HG03108 (cell line): ENCODE measurements around the gene AASS.
"Not testable (repeated sequence)": the region's sequence is repeated elsewhere in the genome, so short reads cannot be mapped to it uniquely, and the experiment has no call there.

ENCODE experiments used
- ATAC-seq: cut with Tn5 transposase; IDR thresholded peaks from one replicate; pipeline ENCODE4 v1.9.1; 2021; ENCODE audit warnings: moderate library complexity; ENCODE audit not compliant: unreplicated experiment

AASS gene

DNA sequence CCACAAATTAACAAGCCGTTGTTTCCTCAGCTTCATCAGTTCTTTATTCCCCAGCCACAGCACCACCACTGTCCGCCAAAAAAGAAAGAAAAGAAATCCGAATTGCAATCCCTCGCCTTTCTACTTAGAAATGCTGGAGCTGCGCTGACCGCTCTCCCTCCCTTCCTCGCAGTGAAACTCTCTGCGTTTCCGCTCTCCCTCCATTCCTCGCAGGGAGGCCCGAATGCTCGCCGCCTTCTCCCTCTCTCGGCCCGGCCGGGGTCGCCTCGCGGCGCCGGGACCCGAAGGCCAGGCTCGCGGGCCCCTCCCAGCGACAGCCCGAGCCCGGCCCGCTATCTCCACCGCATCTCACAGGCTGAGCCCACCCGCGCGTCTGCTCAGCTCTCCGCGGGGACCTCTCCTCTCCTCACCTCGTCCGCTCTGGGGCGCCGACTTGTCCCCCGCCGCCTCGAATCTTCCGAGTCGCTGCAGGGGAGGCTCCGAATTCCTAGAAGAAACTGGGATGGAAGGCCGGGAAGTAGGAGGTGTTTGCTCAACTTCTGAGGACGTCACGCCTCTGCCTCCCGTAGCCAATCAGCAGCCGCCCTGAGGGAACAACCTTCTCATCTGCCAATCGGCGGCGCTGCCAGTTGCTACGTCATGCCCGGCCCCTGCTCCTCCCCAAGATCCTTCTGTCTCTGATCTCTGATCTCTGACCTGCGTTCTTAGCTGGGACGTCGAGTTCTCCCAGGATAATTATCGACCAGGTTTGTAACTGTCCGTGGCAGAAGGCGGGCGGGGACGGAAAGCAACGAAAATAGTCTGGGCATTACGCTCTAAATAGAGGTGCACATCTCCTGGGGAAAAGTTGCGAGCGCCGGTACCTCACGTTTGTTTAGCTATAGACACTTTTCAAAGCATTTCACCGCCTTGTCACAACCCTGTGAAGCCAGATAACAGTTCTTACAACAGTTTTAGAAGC lies at the start of gene AASS:
TSS of gene AASS (minus strand) at position 499 of the 961 bp plus-strand sequence. CDS start 10,523 bp downstream, outside the sequence.
- ATAC-seq: peak; percentile 100

DNA sequence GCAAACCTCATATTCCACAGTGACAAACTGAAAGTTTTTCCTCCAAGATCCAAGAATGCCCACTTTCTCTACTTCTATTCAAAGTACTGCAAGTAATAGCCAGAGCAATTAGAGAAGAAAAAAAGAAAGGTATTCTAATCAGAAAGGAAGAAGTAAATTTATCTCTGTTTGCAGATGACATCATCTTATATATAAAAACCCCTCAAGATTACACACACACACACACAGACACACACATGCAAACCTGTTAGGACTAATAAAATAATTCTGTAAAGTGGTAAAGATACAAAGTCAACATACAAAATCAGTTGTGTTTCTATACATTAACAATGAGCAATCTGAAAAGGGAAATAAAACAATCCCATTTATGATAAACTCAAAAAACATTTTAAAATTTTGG lies 44.7 kb upstream of the AASS start:
- no peak for ATAC-seq

DNA sequence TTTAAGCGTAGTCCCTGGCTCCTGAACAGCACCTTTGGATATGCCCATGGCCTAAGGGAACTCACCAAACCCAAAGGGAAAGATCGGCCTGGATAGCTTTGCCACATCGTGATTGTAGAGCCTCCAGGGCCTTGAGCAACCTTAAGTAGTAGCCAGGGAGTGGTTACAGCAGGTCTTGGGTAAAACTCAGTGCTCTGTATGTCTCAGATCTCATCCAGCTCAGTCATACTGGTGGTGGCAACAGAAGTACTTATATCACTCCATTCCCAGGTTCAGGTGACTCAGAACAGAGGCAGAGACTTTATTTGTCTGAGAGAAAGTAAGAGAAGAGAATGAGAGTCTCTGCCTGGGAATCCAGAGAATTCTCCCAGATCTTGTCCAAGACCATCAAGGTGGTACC lies 39.1 kb upstream of the AASS start:
- no peak for ATAC-seq

DNA sequence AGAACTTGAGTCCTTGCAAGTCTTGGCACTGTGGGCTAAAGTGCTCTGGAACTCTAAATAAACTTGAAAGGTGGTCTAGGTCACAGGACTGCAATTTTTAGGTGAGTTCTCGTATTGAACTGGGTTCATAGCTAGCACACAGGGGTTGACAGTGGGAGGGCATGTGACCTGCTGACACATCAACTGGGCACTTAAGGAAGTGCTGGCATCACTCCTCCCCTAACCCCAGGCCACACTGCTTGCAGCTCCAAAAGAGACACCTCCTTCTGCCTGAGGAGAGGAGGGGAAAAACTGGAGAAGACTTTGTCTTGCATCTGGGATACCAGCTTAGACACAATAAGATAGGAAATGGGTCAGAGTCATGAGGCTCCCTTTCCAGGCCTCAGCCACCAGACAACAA lies 38.0 kb upstream of the AASS start:
- ATAC-seq: no peak

DNA sequence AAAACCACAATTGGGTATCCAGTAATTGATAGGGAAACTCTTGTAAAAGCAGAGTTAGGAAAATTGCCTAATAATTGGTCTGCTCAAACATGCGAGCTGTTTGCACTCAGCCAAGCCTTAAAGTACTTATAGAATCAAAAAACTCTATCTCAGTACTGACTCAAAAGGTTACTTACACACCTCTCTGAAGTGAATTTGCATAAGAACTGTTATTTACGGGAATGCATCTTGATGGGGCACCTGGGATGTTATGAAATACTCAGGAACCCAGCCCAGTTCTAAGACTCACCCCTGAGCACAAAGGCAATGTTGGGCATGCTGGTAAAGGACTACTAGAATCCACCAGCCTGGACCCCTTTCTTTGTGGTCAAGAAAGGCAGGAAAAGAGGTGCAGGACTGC lies 28.1 kb upstream of the AASS start:
- ATAC-seq: not testable (repeated sequence)

DNA sequence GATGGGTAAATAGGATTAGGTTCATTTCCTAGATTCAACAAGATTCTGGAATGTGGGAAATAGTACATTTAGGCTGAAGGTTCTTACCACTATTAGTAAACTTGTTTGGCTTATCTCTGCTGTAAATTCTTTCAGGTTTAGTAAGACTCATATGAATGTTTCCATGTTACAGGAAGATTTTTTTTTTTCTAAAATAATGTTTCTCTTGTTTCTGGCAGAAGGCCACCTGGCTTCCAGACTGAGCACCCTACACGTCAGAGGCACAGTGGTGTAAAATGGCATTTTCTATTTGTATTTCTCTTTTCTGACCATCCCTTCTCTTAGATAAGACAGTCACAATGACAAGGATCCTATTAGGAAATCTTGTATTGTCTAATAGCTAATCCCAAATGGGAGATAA lies 22.7 kb upstream of the AASS start:
- ATAC-seq: no peak

DNA sequence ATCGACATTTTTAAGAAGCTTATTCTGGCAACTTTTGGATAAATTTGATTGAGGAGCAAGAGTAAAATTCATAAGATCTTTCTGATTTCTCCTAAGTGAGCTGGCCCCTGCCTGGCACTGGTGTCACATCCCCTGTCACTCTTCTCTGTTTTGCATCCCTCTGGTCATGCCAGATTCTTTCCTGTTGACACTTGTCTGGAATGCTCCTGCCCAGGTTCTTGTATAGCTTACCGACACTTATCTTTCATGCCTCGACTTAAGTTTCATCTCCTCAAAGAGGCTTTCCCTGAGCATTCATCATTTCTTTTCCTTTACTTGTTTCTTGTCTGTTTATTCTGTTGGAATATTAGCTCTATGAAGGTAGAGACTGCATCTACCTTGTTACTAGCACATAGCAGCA lies 22.2 kb upstream of the AASS start:
- ATAC-seq: no peak

DNA sequence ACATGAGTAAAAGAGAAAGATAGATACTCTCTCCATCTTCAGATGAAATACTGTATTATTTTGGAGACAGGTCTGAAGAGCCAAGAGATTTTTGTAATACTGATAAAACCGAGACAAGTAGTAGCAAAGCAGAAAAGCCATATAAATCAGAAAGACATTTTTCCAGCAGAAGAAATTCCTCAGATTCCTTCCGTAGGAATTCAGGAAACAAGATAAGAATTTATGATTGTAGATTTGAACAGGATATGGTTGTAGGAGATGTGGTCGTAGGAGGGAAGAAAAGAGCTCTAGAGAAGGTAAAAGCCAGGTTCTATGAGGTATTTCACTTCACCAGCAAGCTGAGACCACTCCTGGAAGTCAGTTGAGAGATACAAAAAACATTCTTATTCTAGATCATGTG lies 17.6 kb upstream of the AASS start:
- ATAC-seq: no peak

DNA sequence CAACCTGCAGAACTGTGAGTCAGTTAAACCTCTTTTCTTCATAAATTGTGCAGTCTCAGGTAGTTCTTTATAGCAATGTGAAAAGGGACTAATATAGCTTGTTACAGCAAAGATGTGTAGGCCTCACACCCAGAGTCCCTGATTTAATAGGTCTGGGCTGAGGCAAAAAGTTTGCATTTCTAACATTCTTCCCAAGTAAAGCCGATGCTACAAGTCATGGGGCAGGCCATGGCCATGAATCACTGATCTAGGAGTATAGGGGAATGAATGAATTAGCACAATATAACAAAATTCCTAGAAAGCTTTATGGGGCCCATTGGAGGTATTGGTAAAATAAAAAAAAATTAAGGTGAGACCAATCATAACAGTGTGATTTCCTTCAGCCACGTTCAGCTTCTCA lies 11.5 kb upstream of the AASS start:
- no peak for ATAC-seq

DNA sequence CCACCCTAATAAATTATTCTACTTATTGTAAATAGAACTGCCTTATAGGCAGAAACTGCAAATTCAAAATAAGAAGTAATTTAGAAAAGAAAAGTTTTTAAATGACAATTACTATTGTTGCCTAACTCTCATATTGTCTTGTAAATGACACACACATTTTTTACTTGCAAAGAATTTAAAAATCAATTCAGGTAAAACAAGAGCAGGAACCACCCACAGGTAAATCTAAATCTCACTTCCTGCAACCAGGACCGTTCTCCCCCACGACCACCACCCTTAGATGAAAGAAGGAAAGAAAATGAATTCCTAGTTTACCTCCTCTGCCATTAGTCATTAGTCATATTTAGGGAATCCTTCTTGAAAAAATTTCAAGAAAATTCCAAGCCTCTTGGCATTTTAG lies 4.8 kb upstream of the AASS start:
- no peak for ATAC-seq

DNA sequence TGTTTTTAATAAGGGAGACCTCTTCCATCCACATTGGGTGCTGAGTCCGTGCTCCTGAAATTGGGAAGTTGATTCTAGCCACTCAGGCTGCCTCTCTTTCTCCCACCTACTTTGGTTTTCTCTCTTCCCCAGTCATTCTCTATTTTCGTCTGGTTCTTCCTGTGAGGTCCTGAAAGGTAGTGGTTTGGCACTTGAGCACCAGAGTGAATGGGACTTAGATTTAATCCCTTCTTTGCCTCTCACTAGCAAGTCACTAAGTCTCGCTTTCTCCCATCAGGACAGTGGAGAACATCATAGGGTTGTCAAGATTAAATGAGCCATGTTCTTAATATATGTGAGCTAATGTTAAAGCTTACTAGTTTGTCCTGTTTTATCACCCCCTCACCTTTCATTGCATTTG lies 4.0 kb upstream of the AASS start:
- no peak for ATAC-seq

DNA sequence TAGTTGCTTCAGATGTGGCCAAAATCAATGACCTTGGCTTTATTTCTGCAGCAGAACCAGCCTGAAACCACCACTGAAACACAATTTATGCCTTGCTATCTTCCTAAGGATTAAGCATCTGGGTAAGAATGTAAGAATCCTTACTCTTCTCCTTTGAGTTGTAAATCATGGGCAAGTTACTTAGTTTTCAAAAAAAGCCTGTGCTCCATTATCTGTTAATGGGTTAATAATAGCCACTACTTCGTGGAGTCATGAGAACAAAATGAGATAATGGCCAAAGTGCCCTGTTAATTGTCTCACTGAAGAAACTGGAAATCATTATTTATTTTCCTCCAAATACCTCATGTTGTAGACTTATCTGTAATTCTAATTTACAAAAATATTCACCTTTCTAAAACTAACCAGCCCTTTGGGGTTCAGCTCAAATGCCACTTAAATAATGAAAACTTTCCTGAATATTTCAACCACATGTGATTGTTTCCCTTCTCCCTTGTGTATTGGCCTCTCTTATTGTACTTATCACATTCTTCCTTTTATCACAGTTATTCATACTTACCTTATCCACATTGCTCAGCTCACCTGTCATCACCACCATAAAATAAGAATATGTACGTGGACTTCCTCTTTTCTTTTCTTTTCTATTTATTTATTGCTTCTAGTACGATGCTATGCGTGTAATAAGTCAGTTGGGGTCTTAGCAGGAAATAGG lies 2.0 kb upstream of the AASS start:
- no peak for ATAC-seq

DNA sequence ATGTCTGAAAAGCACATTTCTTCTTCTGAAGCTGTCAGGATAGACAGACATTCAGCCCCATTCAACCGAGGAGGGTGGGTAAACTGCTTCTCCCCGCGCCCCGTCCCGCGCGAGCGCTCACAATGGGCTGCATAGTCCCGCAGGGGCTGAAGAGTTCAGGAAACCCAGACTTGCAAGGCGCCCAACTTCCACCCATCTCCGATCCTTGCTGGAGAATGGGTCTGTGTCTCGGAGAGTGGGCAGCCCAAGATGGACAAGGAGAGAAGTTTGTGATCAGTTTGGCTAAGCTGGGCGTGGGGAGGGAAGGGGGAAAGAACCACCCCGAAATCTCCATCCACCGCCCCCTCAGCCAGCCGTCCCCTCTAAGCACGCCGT lies 686 bp downstream of the AASS start:
- ATAC-seq: no peak

DNA sequence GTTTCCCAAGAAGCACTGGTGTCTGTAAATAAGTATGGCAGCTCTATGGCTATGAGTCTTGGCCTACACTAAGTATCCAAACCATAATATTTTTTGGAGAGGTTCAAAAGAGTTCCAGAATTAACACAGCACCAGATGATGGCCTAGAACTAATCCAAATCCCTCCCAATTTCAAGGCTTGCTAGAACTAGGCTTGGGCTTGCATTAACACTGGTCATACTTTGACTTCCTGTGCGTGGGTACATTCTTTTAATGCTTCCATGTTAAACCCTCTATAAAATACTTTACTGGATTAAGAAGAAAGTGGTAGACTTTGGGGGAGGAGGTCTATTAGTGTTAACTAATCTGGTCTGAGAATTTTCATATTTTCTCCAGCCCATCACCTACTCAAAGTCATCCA lies 3.1 kb downstream of the AASS start:
- ATAC-seq: no peak

DNA sequence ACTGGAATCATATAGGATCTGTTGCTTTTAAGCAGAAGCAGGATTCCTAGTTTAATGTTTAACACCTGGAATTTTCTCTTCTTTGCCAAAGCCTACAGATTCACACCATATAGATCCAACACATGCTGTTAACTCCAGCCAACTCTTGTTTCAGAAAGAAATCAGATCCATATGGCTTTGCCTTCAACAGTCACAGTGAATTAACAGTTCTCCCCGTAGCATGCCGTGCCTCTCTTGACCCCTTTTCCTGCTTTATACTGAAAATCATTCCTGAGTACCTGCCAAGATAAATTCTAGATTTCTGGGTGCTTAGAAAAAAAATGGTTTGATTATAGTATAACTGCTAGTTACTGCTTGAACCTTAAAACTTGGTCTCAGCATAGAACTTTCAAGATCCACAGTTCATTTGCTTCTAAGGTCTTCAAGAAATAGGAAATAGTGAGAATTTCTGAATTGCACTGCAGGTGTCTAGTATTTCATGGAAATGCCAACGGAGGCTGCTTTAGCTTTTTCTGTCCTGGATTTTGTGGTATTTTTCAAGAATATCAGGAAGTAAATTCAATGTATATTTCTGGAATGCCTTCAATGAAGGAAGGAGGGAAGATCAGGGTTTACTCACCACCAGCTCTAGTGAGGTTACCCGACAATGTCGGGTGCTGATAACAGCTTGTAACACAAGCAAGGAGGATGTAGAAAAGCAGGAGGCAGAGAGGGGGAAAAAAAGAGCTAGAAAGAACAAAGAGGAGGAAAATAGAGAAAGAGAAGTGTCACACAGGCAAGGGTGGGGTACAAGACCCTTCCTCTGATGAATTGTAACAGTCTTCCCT lies 6.6 kb downstream of the AASS start:
- no peak for ATAC-seq

DNA sequence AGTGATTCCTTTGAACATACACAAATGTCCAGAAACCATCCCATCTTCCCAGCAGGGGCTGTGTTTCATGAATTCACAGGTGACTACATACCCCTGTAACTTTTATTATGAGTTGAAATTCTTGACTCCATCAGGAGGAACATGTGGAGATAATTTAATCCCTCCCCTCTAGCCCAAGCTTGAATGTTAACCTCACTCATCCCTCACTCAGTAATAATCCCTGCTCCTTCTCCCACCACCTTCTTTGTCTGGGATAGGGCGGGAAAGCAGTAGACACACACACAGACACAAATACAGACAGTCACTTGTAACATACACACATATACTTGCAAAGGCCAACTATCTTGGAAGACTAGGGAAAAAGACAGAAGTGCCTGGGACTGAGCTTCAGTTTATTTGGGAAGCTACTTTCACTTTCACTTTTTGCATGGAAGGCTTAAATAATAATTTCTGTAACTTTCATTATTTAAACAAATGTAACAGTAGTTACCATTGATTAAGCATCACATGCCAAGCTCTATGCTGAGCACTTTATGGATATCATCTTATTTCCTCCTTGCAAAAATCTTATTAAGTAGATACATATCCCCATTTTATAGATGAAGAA lies 7.3 kb downstream of the AASS start:
- ATAC-seq: no peak

DNA sequence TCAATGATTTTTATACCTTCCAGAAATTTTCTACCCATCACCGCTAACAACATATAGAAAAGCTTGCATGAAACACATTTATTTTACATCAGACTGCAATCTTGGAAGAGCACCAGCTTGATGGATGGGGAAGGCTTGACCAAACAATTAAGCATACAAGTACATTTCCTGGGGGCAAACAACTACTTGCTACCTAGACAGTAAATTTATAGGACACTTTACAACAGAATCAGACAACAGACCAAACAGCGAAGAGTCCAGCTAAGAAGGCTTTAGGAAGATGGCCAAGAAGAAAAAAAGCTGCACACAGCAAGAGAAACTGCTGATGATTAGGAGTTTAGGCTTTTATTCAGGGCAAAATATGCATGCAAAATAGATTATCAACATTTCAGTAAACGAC lies 8.0 kb downstream of the AASS start:
- no peak for ATAC-seq

DNA sequence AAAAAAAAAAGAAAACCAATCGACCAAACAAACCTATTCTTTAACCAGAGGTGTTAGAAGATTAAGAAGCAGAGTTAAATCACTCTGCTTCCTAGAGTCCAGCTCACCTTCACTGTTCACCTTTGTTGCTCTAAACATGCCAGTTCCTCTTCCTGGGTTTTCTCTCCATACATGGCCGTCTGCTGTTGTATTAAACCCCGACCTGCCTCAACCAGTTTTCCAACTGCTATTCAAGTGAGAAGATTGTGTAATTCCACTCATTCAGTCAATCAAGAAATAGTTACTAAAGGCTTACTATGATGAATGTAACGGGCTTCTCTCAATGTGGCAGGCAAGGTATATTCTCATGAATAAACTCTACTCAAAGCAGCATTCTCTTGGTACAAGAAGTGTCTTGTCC lies 8.8 kb downstream of the AASS start:
- no peak for ATAC-seq

DNA sequence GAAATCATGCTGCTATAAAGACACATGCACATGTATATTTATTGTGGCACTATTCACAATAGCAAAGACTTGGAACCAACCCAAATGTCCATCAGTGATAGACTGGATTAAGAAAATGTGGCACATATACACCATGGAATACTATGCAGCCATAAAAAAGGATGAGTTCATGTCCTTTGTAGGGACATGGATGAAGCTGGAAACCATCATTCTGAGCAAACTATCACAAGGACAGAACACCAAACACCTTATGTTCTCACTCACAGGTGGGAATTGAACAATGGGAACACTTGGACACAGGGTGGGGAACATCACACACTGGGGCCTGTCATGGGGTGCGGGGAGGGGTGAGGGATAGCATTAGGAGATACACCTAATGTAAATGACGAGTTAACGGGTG lies 9.3 kb downstream of the AASS start:
- ATAC-seq: not testable (repeated sequence)

DNA sequence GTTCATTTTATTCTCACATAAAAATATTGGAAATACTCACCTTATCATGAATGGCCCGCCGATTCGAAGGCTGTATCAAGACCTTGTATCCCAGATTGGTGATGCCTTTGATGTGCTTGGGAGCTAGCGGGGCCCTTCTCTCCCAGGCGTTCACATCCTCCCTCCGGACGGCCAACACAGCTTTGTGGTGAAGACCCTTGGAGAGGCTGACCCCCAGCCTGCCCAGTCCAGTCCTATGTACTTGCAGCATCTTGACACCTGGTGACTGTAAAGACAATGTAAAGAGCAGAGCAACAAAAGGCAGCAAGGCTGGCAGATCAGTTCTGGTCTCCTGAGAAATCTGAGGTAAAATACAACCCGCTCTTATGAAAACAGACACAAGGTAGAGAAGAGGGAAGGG lies 10.6 kb downstream of the AASS start:
- ATAC-seq: no peak

DNA sequence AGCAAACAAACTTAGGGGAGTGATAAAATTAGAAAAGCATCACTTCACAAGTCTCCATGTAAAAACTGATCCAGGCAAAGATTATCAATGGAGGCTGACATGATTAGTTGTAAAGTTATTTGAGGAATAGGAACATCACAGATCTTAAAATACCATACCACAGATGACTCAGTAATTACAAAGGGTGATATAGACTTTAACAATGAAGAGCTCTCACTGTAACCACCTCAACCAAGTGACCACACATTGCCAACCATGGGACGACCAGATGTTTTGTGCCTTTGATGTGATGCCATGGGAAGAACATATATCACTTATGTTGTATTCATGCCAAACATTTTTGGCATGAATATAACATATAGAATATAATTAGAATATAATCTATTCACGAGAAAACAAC lies 11.7 kb downstream of the AASS start:
- no peak for ATAC-seq
